ES-I3 (cell line): ENCODE measurements around the gene ADGRG3.

Source experiments
- H3K36me3 ChIP-seq: 2 replicates; pipeline ENCODE4 v1.6.1; 2013; ENCODE audit warnings: mild to moderate bottlenecking, low read length, control low read depth, moderate library complexity; ENCODE audit not compliant: insufficient read depth
- H3K4me1 ChIP-seq: 2 replicates; pipeline ENCODE4 v1.6.1; 2013; ENCODE audit warnings: mild to moderate bottlenecking, control low read depth, low read length; ENCODE audit not compliant: insufficient read depth
- H3K9ac ChIP-seq: 2 replicates; pipeline ENCODE4 v1.6.1; 2013; ENCODE audit warnings: low read depth, mild to moderate bottlenecking, low read length, moderate library complexity
- H3K9me3 ChIP-seq: 2 replicates; pipeline ENCODE4 v1.6.1; 2013; ENCODE audit warnings: mild to moderate bottlenecking, low read length, moderate library complexity; ENCODE audit not compliant: control insufficient read depth, insufficient read depth

Gene ADGRG3

DNA sequence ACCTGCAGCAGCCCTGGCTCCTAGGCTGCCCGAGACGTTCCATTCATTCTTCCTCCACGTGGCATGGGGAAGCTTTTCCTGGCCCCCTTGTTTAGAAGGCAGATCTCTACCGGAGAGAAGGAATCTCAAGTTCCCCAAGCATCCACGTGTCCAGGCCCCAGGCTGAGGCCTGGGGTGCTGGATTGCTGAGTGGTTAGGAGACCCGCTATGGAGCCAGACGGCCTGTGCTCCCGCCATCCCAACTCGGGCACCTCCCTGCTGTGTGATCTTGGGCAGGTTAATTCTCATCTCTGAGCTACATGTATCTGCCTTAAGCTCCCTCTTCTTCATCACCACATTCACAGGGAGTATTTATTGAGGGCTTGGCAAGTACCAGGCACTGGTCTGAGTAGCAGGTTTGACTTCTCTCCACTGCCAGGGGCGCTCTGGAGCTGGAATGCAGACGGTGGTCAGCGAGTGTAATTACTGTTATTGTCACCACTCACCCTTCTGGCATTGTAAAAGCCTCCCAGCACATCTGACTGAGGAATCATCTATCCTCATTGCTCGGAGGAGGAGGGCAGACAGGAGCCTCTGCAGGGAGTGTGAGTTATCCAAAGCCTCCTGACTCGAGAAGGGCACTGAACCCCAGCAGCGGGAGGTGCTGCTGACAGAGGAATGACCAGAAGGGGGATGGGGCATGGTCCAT is 40.8 kb upstream of the ADGRG3 start:
- no peaks in the 10 kb centered on the region for H3K36me3 ChIP-seq
- peaks cover 34% of the 10 kb centered on the region for H3K4me1 ChIP-seq
- H3K9me3 ChIP-seq, result no peaks in the 10 kb centered on the region
- no peak overlapping the region for H3K9ac ChIP-seq

DNA sequence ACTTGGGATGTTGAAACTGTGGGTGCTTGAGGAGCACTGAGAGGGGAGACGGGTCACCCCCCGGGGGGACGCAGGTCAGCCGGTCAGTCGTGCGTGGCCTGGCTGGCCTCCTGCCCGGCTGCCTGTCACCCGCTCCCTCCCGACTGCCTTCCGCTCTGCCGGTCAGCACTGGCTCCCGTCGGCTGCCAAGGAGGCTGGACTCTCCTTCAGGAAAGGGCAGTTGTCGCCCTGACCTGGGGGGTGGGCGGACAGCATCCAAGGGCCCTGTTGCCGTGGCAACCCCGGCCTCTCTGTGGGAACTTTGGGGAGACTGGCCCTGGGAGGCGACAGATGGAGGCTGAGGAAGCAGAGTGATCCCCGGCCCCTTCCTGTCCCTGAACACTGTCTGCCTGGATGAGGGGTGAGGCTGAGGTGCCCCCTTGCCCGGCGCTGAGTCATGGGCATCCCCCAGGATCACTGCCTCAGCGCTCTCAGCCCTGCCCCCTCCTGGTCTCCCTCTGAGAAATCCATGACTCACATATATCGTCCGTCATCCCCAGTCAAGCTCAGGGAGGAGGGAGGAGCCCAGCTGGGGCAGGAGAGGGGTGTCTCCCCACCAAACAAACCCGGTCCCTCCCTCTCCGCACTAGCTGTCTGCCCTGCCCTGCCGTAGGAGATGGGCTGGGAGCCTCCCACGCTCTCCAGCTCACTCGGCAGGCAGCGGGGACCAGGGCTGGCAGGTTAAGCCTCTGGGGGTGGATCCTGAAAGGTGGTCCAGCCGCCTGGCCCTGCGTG is 39.9 kb upstream of the ADGRG3 start, which contains the start of gene ADGRG1:
Gene ADGRG1, plus strand, starts transcription at position 623 of the 774 bp plus-strand sequence. CDS start 21,658 bp downstream, outside the sequence.
- peak within 1 kb of the TSS; percentile 15; the same call in 1 of the 2 replicates for H3K9ac ChIP-seq
- peaks cover 28% of the 10 kb centered on the region for H3K4me1 ChIP-seq
- no peaks in the 10 kb centered on the region for H3K36me3 ChIP-seq
- no peaks in the 10 kb centered on the region for H3K9me3 ChIP-seq

DNA sequence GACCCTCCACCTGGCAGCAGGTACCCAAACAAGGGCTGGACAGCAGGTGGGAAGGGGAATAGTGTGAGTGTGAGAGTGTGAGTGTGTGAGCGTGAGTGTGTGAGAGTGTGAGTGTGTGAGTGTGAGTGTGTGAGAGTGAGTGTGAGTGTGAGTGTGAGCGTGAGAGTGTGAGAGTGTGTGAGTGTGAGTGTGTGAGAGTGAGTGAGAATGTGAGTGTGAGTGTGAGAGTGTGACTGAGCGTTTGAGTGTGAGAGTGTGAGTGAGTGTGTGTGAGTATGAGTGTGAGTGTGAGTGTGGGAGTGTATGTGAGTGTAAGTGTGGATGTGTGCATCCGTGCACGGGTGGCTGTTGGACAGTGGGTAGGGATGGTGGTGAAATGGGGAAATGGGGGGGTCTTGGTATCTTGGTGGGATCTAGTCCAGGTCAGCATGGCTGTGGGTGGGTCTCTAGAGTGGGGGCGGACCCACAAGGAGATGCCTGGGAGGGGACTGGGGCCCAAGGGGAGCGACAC is 39.3 kb upstream of the ADGRG3 start:
- Histone ChIP-seq H3K9me3 (no peaks in the 10 kb centered on the region), H3K9ac (peak overlapping the region; percentile 4; the same call in 1 of the 2 replicates), H3K4me1 (peaks cover 22% of the 10 kb centered on the region), H3K36me3 (no peaks in the 10 kb centered on the region)

DNA sequence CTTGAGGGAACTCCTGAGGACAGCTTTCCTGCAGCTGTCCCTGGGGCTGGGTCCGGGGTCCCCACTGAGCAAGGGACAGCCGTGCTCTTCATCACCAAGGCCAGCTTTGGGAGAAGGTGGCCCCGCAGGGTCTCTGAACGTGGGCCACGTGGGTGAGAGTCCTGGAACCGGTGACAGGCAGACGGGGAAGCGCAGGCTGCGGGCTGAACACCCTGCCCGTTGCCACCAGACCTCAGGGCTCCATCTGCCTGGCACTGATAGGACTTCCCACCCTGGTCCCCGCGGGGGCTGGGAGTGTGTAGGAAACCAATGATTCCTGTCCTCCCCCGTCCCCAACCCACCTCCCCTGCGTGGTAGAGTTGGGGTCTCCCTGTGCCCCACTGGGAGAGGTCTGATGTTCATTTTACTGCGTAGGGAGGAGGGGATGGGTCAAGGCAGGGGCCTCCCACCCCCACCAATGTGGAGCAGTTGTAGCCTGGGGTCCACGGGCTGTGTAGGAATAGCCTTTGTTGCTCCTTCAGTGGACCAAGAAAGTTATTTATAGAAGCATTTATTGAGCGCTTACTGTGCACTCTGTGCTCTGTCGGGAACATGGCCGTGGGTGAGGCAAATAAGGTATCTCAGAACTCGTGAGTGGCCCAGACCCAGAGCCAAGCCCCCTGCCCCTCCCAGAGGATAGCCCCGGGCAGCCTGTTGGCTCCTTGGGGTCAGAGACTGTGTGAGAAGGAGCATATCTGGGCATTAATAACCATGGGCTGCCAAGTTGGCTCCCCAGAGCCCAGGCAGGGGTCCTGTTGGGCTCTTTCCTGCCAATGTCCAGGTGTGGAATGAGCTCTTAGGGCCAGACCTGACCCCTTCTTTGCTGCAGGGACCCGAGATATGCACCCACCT is 38.3 kb upstream of the ADGRG3 start:
- H3K9ac ChIP-seq, result no peak overlapping the region
- no peaks in the 10 kb centered on the region for H3K36me3 ChIP-seq
- H3K4me1 ChIP-seq, result peaks cover 14% of the 10 kb centered on the region; the same call in 1 of the 2 replicates
- no peaks in the 10 kb centered on the region for H3K9me3 ChIP-seq

DNA sequence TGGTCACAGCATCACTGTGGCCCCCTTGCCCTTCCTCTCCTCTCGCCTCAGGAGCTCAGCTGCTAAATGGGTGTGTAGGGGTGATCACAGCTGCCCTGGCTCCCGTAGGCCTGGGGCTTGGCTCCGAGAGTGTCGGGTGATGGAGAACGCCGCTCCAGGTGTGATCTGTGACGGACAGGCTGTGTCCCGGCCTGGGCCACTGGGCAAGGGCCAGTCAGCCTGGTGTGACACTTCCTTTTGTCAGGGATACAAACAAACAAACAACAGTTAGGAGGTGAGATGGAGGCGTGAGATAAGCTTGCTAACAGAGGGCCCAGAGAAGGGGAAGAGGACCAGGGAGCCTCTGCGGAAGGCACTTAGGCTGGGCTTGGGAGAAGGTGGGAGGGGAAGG is 37.7 kb upstream of the ADGRG3 start:
- H3K36me3 ChIP-seq, result no peaks in the 10 kb centered on the region
- H3K9me3 ChIP-seq, result no peaks in the 10 kb centered on the region
- H3K9ac ChIP-seq, result no peak overlapping the region
- H3K4me1 ChIP-seq, result peaks cover 14% of the 10 kb centered on the region; the same call in 1 of the 2 replicates

DNA sequence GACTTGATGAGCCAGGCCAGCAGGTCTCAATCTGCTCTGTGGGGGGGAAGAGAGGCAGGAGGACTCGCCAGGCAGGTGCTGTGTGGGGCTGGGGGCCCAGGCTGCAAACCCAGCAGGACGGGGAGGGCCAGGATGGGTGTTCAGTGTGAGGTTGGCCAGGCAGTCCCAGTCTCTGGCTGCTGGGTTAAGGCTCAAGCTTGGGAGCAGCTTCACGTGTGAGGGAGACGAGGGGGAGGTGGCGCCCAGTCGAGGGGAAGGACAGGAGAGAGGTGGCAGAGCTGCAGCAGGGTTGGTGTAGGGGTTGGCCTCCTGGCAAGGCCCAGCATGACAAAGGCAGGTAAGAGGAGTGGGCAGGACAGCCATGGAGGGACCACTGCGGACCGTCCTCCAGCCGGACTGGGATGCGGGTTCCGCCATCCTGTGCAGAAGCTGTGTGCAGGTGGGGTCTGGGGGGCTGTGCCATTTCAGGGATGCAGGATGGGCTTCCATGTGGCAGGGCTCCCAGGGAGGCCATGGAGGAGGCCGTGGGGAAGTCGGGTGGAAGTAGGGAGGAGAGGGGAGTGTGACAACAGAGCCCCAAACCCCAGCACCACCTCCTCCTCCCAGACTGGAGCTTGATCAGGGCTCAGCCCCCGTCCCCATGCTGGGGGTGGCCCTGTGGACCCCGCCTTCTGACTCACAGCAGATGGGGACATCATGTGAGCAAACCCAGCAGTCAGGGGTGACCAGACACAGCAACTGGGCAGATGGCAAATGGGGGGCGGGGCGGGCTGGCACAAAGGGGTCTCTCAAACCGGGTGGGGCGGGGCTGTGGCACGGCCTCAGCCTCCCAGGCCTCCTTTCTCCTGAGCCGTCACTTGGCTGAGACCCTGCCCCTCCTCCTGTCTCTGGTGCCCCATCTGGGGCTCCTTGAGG is 36.9 kb upstream of the ADGRG3 start:
- Histone ChIP-seq H3K9ac (no peak overlapping the region), H3K4me1 (peaks cover 14% of the 10 kb centered on the region; the same call in 1 of the 2 replicates), H3K36me3 (no peaks in the 10 kb centered on the region), H3K9me3 (no peaks in the 10 kb centered on the region)

DNA sequence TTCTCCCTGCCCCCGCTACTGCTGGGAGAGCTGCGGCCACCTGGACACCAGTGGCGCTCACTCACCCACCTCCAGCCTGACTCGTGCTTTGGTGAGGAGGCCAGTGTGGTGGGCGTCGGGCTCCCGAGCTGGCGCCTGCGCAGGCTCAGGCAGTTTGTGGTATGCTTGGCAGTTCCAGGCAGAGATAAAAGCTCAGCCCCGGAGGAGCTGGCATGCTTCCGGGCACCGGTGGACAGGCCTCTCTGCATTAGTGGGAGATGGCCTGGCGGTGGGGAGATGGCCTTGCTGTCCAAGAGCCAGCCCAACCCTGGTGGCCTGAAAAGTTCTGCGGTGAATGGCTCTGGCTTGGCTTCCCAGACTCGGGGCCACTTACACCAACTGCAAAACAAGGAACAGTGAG is 35.5 kb upstream of the ADGRG3 start:
- Histone ChIP-seq H3K36me3 (no peaks in the 10 kb centered on the region), H3K9me3 (no peaks in the 10 kb centered on the region), H3K4me1 (peaks cover 7% of the 10 kb centered on the region; the same call in 1 of the 2 replicates), H3K9ac (no peak overlapping the region)

DNA sequence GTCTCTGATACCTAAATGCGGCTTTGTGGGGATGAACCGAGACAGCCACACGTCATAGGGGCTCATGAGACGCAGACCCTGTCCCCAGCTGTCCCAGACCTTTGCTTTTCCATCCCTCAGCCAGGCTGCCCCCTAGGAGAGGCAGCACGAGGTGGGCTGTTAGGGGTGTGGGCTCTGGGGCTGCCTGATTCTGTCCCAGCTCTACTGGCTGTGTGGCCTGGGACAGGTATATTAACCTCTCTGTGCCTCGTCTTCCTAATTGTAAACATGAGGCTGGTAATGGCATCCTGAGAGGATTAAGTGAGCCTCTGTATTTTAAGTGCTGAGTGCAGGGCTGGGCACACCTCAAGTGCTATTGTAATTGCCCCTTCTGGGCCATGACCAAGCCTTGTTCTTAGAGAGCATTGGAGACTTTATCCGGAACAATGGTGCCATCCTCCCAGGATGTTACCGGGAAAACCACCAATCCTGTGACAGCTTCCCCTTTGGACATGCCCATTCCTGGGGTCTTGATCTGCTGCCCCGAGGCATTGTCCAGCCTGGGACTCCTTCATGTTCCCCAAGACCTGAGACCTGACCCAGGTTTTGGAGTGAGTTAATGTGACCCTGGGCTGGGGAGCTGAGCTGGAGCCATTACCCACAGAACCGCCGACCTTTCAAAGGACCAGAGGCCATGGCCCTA is 34.6 kb upstream of the ADGRG3 start:
- Histone ChIP-seq H3K36me3 (no peaks in the 10 kb centered on the region), H3K9ac (no peak overlapping the region), H3K4me1 (no peaks in the 10 kb centered on the region; the same call in 1 of the 2 replicates)

DNA sequence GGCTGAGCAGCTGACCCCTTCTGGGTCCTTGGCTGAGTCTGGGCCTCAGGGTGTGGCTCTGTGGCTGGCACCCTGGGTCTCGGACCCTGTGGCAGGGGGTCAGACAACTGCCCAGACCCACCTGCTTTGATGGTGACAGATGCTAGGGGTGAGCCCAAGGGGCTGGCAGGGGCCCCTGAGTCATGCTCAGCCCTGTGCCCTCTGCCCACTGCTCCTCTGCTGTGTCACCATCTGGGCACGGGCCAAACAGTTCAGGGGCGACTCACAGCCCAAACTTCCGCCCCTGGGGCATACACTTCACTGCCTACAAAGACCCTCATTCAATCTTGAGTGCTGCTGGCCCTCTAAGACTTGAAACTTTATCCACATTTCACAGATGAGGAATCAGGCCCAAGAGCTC is 33.9 kb upstream of the ADGRG3 start:
- H3K4me1 ChIP-seq, result no peaks in the 10 kb centered on the region; the same call in 1 of the 2 replicates
- H3K36me3 ChIP-seq, result no peaks in the 10 kb centered on the region
- H3K9ac ChIP-seq, result no peak overlapping the region
- H3K9me3 ChIP-seq, result no peaks in the 10 kb centered on the region

More for the DNA sequence above, 34.6 kb upstream of the ADGRG3 start:
- H3K9me3 ChIP-seq, result no peaks in the 10 kb centered on the region

DNA sequence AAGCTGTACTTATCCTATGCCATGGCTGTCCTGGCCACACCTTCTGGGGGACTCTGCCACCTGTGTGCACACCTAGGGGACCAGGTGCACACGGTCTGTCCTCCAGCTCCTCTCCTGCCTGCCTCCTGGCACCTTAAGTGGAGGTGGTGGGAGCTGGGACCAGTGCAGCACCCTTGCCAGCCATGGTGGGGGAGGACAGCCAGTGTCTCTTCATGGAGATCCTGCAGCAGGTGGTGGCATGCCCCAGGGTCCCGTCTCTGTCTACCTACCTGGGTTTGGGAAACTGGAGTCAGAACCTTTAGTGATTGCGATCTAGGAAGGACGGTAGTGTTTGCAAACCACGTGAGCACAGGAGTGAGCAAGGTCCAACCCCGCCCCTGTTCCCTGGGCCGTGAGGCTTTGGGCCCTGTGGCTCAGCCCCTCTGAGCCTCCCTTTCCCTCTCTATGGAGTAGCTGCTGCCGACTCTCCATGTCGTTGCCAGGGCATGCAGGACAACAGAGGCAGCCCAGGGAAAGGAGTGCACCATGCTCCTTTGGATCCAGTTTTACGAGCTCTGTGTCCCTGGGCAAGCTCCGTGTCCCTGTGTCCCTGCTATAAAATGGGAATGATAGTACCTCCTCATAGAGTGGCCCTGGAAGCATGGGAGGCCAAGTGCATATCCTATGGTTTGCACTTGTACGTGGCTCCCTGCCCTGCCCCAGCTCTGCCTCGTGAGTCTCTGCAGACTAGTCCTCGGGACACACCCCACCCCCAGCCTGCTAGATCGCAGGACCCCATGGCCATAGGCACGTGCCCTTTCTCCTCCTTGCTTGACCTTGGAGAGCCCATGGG is 32.6 kb upstream of the ADGRG3 start:
- Histone ChIP-seq H3K9me3 (no peaks in the 10 kb centered on the region), H3K36me3 (no peaks in the 10 kb centered on the region), H3K4me1 (no peaks in the 10 kb centered on the region; the same call in 1 of the 2 replicates), H3K9ac (no peak overlapping the region)

DNA sequence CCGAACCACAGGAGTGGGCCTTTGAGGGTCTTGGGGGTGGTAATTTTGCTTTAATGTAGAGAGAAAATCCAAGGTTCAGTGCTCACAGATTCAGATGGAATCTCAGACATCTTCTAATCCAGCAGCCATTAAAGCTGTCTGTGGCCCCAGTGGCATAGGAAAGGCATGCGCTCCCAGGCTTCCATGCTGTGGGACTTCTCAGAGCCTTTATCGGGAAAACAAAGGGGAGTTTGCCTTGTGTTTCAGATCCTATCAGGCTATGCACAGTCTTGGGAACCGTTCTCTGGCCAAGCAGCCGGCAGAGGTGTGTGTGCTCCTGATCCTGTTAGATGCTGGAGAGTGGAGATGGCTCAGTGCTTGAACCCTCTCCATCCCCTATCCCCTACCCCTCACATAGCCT is 31.9 kb upstream of the ADGRG3 start:
- Histone ChIP-seq H3K9me3 (no peaks in the 10 kb centered on the region), H3K9ac (no peak overlapping the region), H3K4me1 (no peaks in the 10 kb centered on the region; the same call in 1 of the 2 replicates), H3K36me3 (no peaks in the 10 kb centered on the region)

DNA sequence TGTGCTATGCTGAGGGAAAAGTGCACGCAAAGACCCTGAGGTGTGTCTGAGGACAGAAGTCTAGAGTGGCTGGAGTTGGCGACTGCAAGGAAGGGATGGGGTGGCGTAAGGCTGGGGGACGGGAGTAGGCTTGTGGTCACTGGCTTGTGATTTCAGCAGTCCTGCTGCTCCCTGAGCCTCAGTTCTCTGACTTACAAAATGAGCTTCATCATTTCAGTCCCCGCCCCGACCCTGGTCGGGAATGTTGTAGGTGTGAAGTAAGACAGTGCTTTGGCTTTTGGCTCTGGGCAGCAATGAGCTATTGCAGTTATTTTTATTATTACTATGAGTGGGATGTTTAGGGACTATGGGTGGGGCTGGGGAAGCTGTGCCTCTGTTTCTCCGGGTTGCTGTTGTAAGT is 31.1 kb upstream of the ADGRG3 start:
- Histone ChIP-seq H3K9ac (no peak overlapping the region), H3K4me1 (no peaks in the 10 kb centered on the region; the same call in 1 of the 2 replicates)

More for the DNA sequence above, 31.1 kb upstream of the ADGRG3 start:
- Histone ChIP-seq H3K9me3 (no peaks in the 10 kb centered on the region), H3K36me3 (no peaks in the 10 kb centered on the region)
